Endothelial cell of umbilical vein (primary cell): Measurements from ENCODE around the gene RGS8. TPM values are rescaled to one million over a fixed set of nuclear protein-coding genes. Genes with fewer than 3 reads are reported as not detected.

Experiments
- BruUV-seq: library from RNA; stranded (reverse); fragments of 400-500 nt; replicated peaks from 2 replicates; lab custom pipeline; 2021; lab: Mats Ljungman, UMichigan
- CTCF ChIA-PET: fragments of 300-600, 350-600 bp; sonication (Branson Sonifier 250); formaldehyde crosslinking; loops from one replicate; lab custom pipeline; 2021; ENCODE audit warnings: antibody characterized with exemption, inconsistent platforms; lab: Charles Lee
- POLR2A ChIA-PET: fragments of 300-600, 350-600 bp; sonication (Branson Sonifier 250); formaldehyde crosslinking; loops from one replicate; lab custom pipeline; 2021; ENCODE audit warnings: antibody characterized with exemption, inconsistent platforms; lab: Charles Lee
- DNase-seq: peaks from one replicate; pipeline ENCODE4 v3.0.0-alpha.2; 2011; ENCODE audit warnings: low read depth, low spot score
- FAIRE-seq: peaks from 2 replicates; lab custom pipeline; 2011; peaks lifted over from hg19 to GRCh38; lab: Jason Lieb, UNC
- H2AFZ ChIP-seq: 2 replicates; pipeline ENCODE4 v1.6.0; 2012; ENCODE audit warnings: low read depth, low read length, control low read depth, inconsistent platforms
- H3K27ac ChIP-seq: 2 replicates; pipeline ENCODE4 v1.5.1; 2011; ENCODE audit warnings: low read depth, mild to moderate bottlenecking, control low read depth, low read length, moderate library complexity; ENCODE audit not compliant: insufficient read depth
- H3K27me3 ChIP-seq, 2 experiments: 2 replicates each; pipeline versions ENCODE4 v1.6.0 to v1.6.1; 2011; ENCODE audit warnings: low read length in 2 of 2, mixed read lengths in 1 of 2; ENCODE audit not compliant: control insufficient read depth in 2 of 2, insufficient read depth in 2 of 2
- H3K36me3 ChIP-seq, 2 experiments: 2 replicates in 1 of 2; 3 replicates in 1 of 2; pipeline ENCODE4 v1.5.1; 2011; ENCODE audit warnings: low read length in 2 of 2, mild to moderate bottlenecking in 1 of 2, moderate library complexity in 1 of 2; ENCODE audit not compliant: control insufficient read depth in 2 of 2, insufficient read depth in 2 of 2; ENCODE audit errors: extremely low read depth in 1 of 2
- H3K4me1 ChIP-seq: 3 replicates; pipeline ENCODE4 v1.5.1; 2011; ENCODE audit warnings: mild to moderate bottlenecking, low read length; ENCODE audit not compliant: control insufficient read depth, insufficient read depth; ENCODE audit errors: extremely low read depth
- H3K4me2 ChIP-seq: 2 replicates; pipeline ENCODE4 v1.6.1; 2011; ENCODE audit warnings: low read length, control low read depth, mixed read lengths; ENCODE audit not compliant: insufficient read depth
- H3K4me3 ChIP-seq, 3 experiments: fragments of 200-600 bp in 1 of 3; sonication (generic), shearing (Covaris generic) in 1 of 3; replicated peaks in 1 of 3; 2 replicates each; pipeline ENCODE4 v1.5.1; 2011 to 2016; ENCODE audit warnings: control low read depth in 3 of 3, low read length in 3 of 3, mild to moderate bottlenecking in 2 of 3, inconsistent platforms in 1 of 3, low read depth in 1 of 3, moderate library complexity in 1 of 3; ENCODE audit not compliant: insufficient read depth in 1 of 3
- H3K79me2 ChIP-seq: 2 replicates; pipeline ENCODE4 v1.6.0; 2012; ENCODE audit warnings: low read length, inconsistent platforms; ENCODE audit not compliant: control insufficient read depth, insufficient read depth
- H3K9ac ChIP-seq: replicated peaks from 2 replicates; pipeline ENCODE3; 2011; ENCODE audit warnings: low read length, control low read depth; ENCODE audit not compliant: insufficient read depth; ENCODE audit errors: extremely low read depth
- H3K9me1 ChIP-seq: replicated peaks from 3 replicates; pipeline ENCODE4 v1.6.0; 2011; ENCODE audit warnings: mild to moderate bottlenecking, low read length; ENCODE audit not compliant: control insufficient read depth, insufficient read depth; ENCODE audit errors: extremely low read depth
- H3K9me3 ChIP-seq: replicated peaks from 2 replicates; pipeline ENCODE4 v1.5.1; 2012; ENCODE audit warnings: low read length, inconsistent platforms; ENCODE audit not compliant: control insufficient read depth, insufficient read depth
- H4K20me1 ChIP-seq: replicated peaks from 2 replicates; pipeline ENCODE3; 2011; ENCODE audit warnings: mild to moderate bottlenecking, low read length; ENCODE audit not compliant: control insufficient read depth, insufficient read depth; ENCODE audit errors: extremely low read depth
- CTCF ChIP-seq, 2 donors: IDR thresholded peaks; 1 replicate in 1 of 2; 2 replicates in 1 of 2; pipeline ENCODE4 v1.5.1; 2011; ENCODE audit warnings: low read length in 2 of 2, mild to moderate bottlenecking in 2 of 2, moderate library complexity in 2 of 2, control low read depth in 1 of 2, inconsistent platforms in 1 of 2, low read depth in 1 of 2; ENCODE audit not compliant: insufficient read depth in 1 of 2; ENCODE audit errors: extremely low read depth in 1 of 2
- EZH2 ChIP-seq: IDR thresholded peaks from 2 replicates; pipeline ENCODE4 v1.6.1; 2012; ENCODE audit warnings: borderline replicate concordance, low read depth, mild to moderate bottlenecking, moderate library complexity, low read length, inconsistent platforms; ENCODE audit not compliant: severe bottlenecking
- FOS ChIP-seq: IDR thresholded peaks from 2 replicates; pipeline ENCODE4 v1.6.1; 2011; ENCODE audit warnings: mild to moderate bottlenecking, low read length, moderate library complexity, borderline replicate concordance; ENCODE audit not compliant: insufficient read depth
- GATA2 ChIP-seq: IDR thresholded peaks from 2 replicates; pipeline ENCODE4 v1.7.0; 2011; ENCODE audit warnings: low read depth, mild to moderate bottlenecking, moderate library complexity, mixed read lengths, low read length; ENCODE audit not compliant: insufficient read length, insufficient read depth
- JUN ChIP-seq: IDR thresholded peaks from 2 replicates; pipeline ENCODE4 v1.6.1; 2011; ENCODE audit warnings: borderline replicate concordance, low read depth; ENCODE audit not compliant: insufficient read length, insufficient read depth
- MYC ChIP-seq: IDR thresholded peaks from one replicate; pipeline ENCODE4 v1.6.1; 2011; ENCODE audit warnings: mild to moderate bottlenecking, low read depth, low read length
- POLR2A ChIP-seq: IDR thresholded peaks from 2 replicates; pipeline ENCODE4 v1.6.1; 2012; ENCODE audit warnings: low read depth, mild to moderate bottlenecking, control low read depth, low read length
- POLR2AphosphoS5 ChIP-seq: IDR thresholded peaks from 2 replicates; pipeline ENCODE4 v1.6.1; 2012; ENCODE audit warnings: low read depth, mild to moderate bottlenecking, control low read depth, low read length, moderate library complexity; ENCODE audit not compliant: insufficient read depth
- dilution Hi-C: fragments of 300-500 bp; cut with MboI; formaldehyde crosslinking; loops from one replicate; pipeline ENCODE4 v1.15.0; 2019; ENCODE audit warnings: low sequenced_read_pairs; ENCODE audit not compliant: extremely low pct_ligation_motif_present
- intact Hi-C: fragments of 100-400 bp; cut with micrococcal nuclease; formaldehyde crosslinking; loops from one replicate; pipeline ENCODE4 v1.10.0; 2022
- polyA plus RNA-seq, 4 experiments: library from polyadenylated mRNA; depleted of rRNA in 3 of 4; stranded (reverse) in 3 of 4; unstranded in 1 of 4; fragments of >200 nt; gene quantifications; 2 replicates each; pipeline versions ENCODE4 v1.2.1 to v1.2.3, GENCODE V29; 2011 to 2012; ENCODE audit warnings: missing spikeins in 1 of 4
- total RNA-seq: library from RNA; stranded (reverse); gene quantifications from 2 replicates; pipeline ENCODE4 v1.2.3, GENCODE V29; 2021
- TF ChIP-seq, protein P1 (sequence below): IDR thresholded peaks from 2 replicates; pipeline ENCODE4 v1.6.1; 2011; ENCODE audit not compliant: insufficient read depth, insufficient read length

The RGS8 gene
- total and polyA plus RNA-seq, 2 donors (not counting 3 experiments of a cell fraction or from before 2014, with no cell fraction given) = not detected

DNA sequence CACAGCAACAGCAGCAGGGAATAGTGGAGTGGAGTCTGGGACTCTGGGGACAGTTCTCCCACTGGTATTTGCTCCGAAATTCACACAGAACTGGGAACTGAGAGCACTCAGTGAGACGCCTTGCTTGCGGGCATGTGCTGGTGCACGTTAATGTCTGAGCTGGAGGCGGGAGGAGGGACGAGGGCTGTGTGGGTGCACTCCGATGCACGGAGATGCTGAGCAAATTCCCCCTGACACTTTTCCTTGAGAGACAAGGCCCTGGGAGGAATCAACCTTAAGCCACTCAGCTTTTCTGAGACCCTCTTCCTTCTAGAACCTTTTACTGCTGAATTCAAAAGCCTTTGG lies 2.8 kb downstream of the RGS8 start:
- Histone ChIP-seq H3K9ac (no peak overlapping the region), H4K20me1 (no peaks in the 10 kb centered on the region), H2AFZ (no peak overlapping the region), H3K9me1 (no peaks in the 10 kb centered on the region), H3K27ac (no peak overlapping the region), H3K4me1 (no peaks in the 10 kb centered on the region), H3K27me3 (no peaks in the 10 kb centered on the region), H3K36me3 (no peaks in the 10 kb centered on the region), H3K4me2 (no peak overlapping the region), H3K79me2 (no peaks in the 10 kb centered on the region), H3K4me3 (no peak overlapping the region), H3K9me3 (no peaks in the 10 kb centered on the region)
- CTCF ChIA-PET = interaction anchor here (1.0 to 1.1 kb wide), 2 partner anchors 20 to 53 kb away, joined by 3 read pairs; no protein-coding TSS in a partner anchor
- BruUV-seq = no TSS peak
- TF ChIP-seq JUN (no peak), FOS (no peak), GATA2 (no peak), CTCF (IDR thresholded peaks at IDR 0.05; ENCODE audit: extremely low read depth in 1 of 2, insufficient read depth in 1 of 2, low read depth in 1 of 2, low read length in 2 of 2) (no peak), MYC (no peak), EZH2 (no peak), POLR2AphosphoS5 (no peak), POLR2A (no peak)
- TF ChIP-seq, protein P1, sequence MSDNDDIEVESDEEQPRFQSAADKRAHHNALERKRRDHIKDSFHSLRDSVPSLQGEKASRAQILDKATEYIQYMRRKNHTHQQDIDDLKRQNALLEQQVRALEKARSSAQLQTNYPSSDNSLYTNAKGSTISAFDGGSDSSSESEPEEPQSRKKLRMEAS = no peak
- DNase-seq = no peak
- dilution Hi-C loops (no loop called here), intact Hi-C loops (no loop called here)
- POLR2A ChIA-PET = no interaction called here
- FAIRE-seq = no peak
